Astrocyte of the spinal cord (primary cell): Measurements from ENCODE around the gene SETBP1.

Source experiments
- DNase-seq: peaks from one replicate; pipeline ENCODE4 v3.0.0; 2011; ENCODE audit warnings: low read depth, low spot score
- H3K4me3 ChIP-seq: 2 replicates; pipeline ENCODE4 v1.5.1; 2011; ENCODE audit warnings: low read depth, mild to moderate bottlenecking, low read length, moderate library complexity
- CTCF ChIP-seq: IDR thresholded peaks from 2 replicates; pipeline ENCODE4 v1.5.1; 2012; ENCODE audit warnings: low read depth, mild to moderate bottlenecking, low read length, inconsistent platforms
- in situ Hi-C: cut with HindIII; loops from 2 replicates; pipeline ENCODE4 v1.10.0; 2017; ENCODE audit warnings: low sequenced_read_pairs

Gene SETBP1

GRCh38 chr18:44790860-44791259 lies 110.2 kb downstream of the SETBP1 start:
- in situ Hi-C loops: no loop called here
- TF ChIP-seq CTCF: no peak
- DNase-seq: no peak
- no peak overlapping the region for H3K4me3 ChIP-seq

GRCh38 chr18:44791520-44791919 lies 110.8 kb downstream of the SETBP1 start:
- no peak for TF ChIP-seq CTCF
- H3K4me3 ChIP-seq: no peak overlapping the region
- in situ Hi-C loops: no loop called here
- DNase-seq: no peak

GRCh38 chr18:44792456-44793061 lies 111.9 kb downstream of the SETBP1 start:
- DNase-seq: peak; percentile 25
- no peak overlapping the region for H3K4me3 ChIP-seq
- no peak for TF ChIP-seq CTCF
- in situ Hi-C loops: no loop called here

- in situ Hi-C loops: no loop called here
Measured at GRCh38 chr18:44793194-44793593, 112.5 kb downstream of the SETBP1 start.

GRCh38 chr18:44793685-44794084 lies 113.0 kb downstream of the SETBP1 start:
- H3K4me3 ChIP-seq: no peak overlapping the region
- in situ Hi-C loops: no loop called here
- TF ChIP-seq CTCF: no peak
- DNase-seq: no peak

More at GRCh38 chr18:44793194-44793593, 112.5 kb downstream of the SETBP1 start:
- no peak overlapping the region for H3K4me3 ChIP-seq
- TF ChIP-seq CTCF: no peak
- DNase-seq: no peak

- DNase-seq: no peak
- H3K4me3 ChIP-seq: no peak overlapping the region
- in situ Hi-C loops: no loop called here
- no peak for TF ChIP-seq CTCF
Measured at GRCh38 chr18:44795241-44795640, 114.6 kb downstream of the SETBP1 start.
